COLO668 (cell line): ENCODE data around the gene EEF1AKMT4.

Experiments
- DNase-seq: peaks from one replicate; lab custom pipeline; 2025; ENCODE audit not compliant: unreplicated experiment; lab: John Stamatoyannopoulos, UW

The EEF1AKMT4 gene

GRCh38 chr3:184296616-184297015, 47.1 kb downstream of the EEF1AKMT4 start:
- DNase-seq, result no peak

- DNase-seq, result peak; percentile 95
These were observed 49.5 kb downstream of the EEF1AKMT4 start, which contains the start of gene PSMD2 for GRCh38 chr3:184298759-184299487. PSMD2 (plus strand) TSS chr3:184299241; CDS start chr3:184299267, 26 bp downstream.

GRCh38 chr3:184299488-184300377, 50.3 kb downstream of the EEF1AKMT4 start:
- peak; percentile 22 for DNase-seq

GRCh38 chr3:184300378-184300720, 50.9 kb downstream of the EEF1AKMT4 start:
- no peak for DNase-seq

- no peak for DNase-seq
These were observed 56.1 kb downstream of the EEF1AKMT4 start for GRCh38 chr3:184305577-184305976.

- DNase-seq, result no peak
These were observed 57.0 kb downstream of the EEF1AKMT4 start for GRCh38 chr3:184306341-184306972.

GRCh38 chr3:184307915-184308314, 58.4 kb downstream of the EEF1AKMT4 start:
- DNase-seq, result no peak
